Activated T-cell treated with anti-CD3 and anti-CD28 coated beads, Interleukin-2, amount 50 U/mL, for 4 hours (primary cell): Measurements from ENCODE around the gene QDPR. TPM values are rescaled to one million over a fixed set of nuclear protein-coding genes. Genes with fewer than 3 reads are reported as not detected.

Experiments
- ATAC-seq, 2 donors: fragments of 200-7000 bp; cut with Tn5 transposase; one replicate each; pipeline ENCODE4 v1.10.0; 2021
- DNase-seq: peaks from one replicate; pipeline ENCODE4 v3.0.0-alpha.2; 2020
- H3K27me3 Mint-ChIP-seq: one replicate; pipeline ENCODE4 v1.8.0; 2021; ENCODE audit warnings: low read depth, mixed read lengths
- H3K36me3 Mint-ChIP-seq: one replicate; pipeline ENCODE4 v1.8.0; 2022; ENCODE audit warnings: mixed read lengths; ENCODE audit not compliant: insufficient read depth
- H3K4me1 Mint-ChIP-seq: one replicate; pipeline ENCODE4 v1.8.0; 2021; ENCODE audit warnings: low read depth, mixed read lengths
- H3K4me3 Mint-ChIP-seq: one replicate; pipeline ENCODE4 v1.8.0; 2021; ENCODE audit warnings: mild to moderate bottlenecking, moderate library complexity, mixed read lengths
- H3K9me3 Mint-ChIP-seq: one replicate; pipeline ENCODE4 v1.8.0; 2021; ENCODE audit warnings: mixed read lengths
- total RNA-seq, 3 donors: library from RNA; stranded (reverse); gene quantifications; one replicate each; pipeline ENCODE4 v1.2.1, GENCODE V29; 2021

The QDPR gene
- total RNA-seq, 3 donors from 2014 or later: 46.7 to 52.9 (median 52.8) TPM

- no peak for ATAC-seq
- H3K27me3 Mint-ChIP-seq: no peaks in the 10 kb centered on the region
- H3K4me3 Mint-ChIP-seq: no peak overlapping the region
- H3K4me1 Mint-ChIP-seq: peaks cover 7% of the 10 kb centered on the region
- H3K9me3 Mint-ChIP-seq: no peaks in the 10 kb centered on the region
- peaks cover 38% of the 10 kb centered on the region for H3K36me3 Mint-ChIP-seq
- no peak for DNase-seq
These were observed 21.3 kb downstream of the QDPR start for GRCh38 chr4:17490575-17491059.

GRCh38 chr4:17489721-17490120 is 22.2 kb downstream of the QDPR start:
- Mint-ChIP-seq H3K27me3 (no peaks in the 10 kb centered on the region), H3K36me3 (peaks cover 46% of the 10 kb centered on the region), H3K9me3 (no peaks in the 10 kb centered on the region), H3K4me3 (no peak overlapping the region), H3K4me1 (peaks cover 5% of the 10 kb centered on the region)
- no peak for ATAC-seq
- DNase-seq: no peak

- Mint-ChIP-seq H3K9me3 (no peaks in the 10 kb centered on the region), H3K4me1 (peaks cover under 1% of the 10 kb centered on the region), H3K4me3 (no peak overlapping the region), H3K27me3 (no peaks in the 10 kb centered on the region), H3K36me3 (peaks cover 46% of the 10 kb centered on the region)
- DNase-seq (no peak), ATAC-seq (no peak)
These were observed 22.8 kb downstream of the QDPR start for GRCh38 chr4:17489123-17489522.

GRCh38 chr4:17482716-17483115 is 29.2 kb downstream of the QDPR start:
- H3K4me1 Mint-ChIP-seq: no peaks in the 10 kb centered on the region
- ATAC-seq: no peak
- no peaks in the 10 kb centered on the region for H3K9me3 Mint-ChIP-seq
- no peak for DNase-seq
- H3K36me3 Mint-ChIP-seq: peaks cover 18% of the 10 kb centered on the region
- no peak overlapping the region for H3K4me3 Mint-ChIP-seq
- no peaks in the 10 kb centered on the region for H3K27me3 Mint-ChIP-seq

GRCh38 chr4:17480955-17481354 is 30.9 kb downstream of the QDPR start:
- H3K9me3 Mint-ChIP-seq: no peaks in the 10 kb centered on the region
- H3K4me1 Mint-ChIP-seq: peaks cover 2% of the 10 kb centered on the region
- H3K27me3 Mint-ChIP-seq: no peaks in the 10 kb centered on the region
- H3K36me3 Mint-ChIP-seq: peaks cover 11% of the 10 kb centered on the region
- DNase-seq (no peak), ATAC-seq (no peak)
- no peak overlapping the region for H3K4me3 Mint-ChIP-seq

- Mint-ChIP-seq H3K27me3 (no peaks in the 10 kb centered on the region), H3K4me1 (peaks cover 2% of the 10 kb centered on the region), H3K36me3 (peaks cover 8% of the 10 kb centered on the region), H3K9me3 (no peaks in the 10 kb centered on the region), H3K4me3 (no peak overlapping the region)
- DNase-seq (no peak), ATAC-seq (no peak)
These were observed 31.5 kb downstream of the QDPR start for GRCh38 chr4:17480210-17480927.

GRCh38 chr4:17477774-17478472 is 34.0 kb downstream of the QDPR start:
- Mint-ChIP-seq H3K4me3 (no peak overlapping the region), H3K4me1 (peaks cover 2% of the 10 kb centered on the region), H3K9me3 (no peaks in the 10 kb centered on the region), H3K36me3 (peaks cover 2% of the 10 kb centered on the region), H3K27me3 (no peaks in the 10 kb centered on the region)
- DNase-seq (no peak), ATAC-seq (no peak)

- no peak for DNase-seq
- Mint-ChIP-seq H3K27me3 (no peaks in the 10 kb centered on the region), H3K4me1 (peaks cover 2% of the 10 kb centered on the region), H3K4me3 (no peak overlapping the region), H3K9me3 (no peaks in the 10 kb centered on the region), H3K36me3 (peaks cover 2% of the 10 kb centered on the region)
- no peak for ATAC-seq
These were observed 35.0 kb downstream of the QDPR start for GRCh38 chr4:17476853-17477252.

- Mint-ChIP-seq H3K9me3 (no peaks in the 10 kb centered on the region), H3K36me3 (peaks cover 2% of the 10 kb centered on the region), H3K4me3 (no peak overlapping the region), H3K4me1 (peaks cover 2% of the 10 kb centered on the region), H3K27me3 (no peaks in the 10 kb centered on the region)
- DNase-seq (no peak), ATAC-seq (no peak)
These were observed 36.4 kb downstream of the QDPR start for GRCh38 chr4:17475481-17475880.

- H3K36me3 Mint-ChIP-seq: no peaks in the 10 kb centered on the region
- H3K4me1 Mint-ChIP-seq: no peaks in the 10 kb centered on the region
- no peak for ATAC-seq
- DNase-seq: no peak
- no peak overlapping the region for H3K4me3 Mint-ChIP-seq
- H3K27me3 Mint-ChIP-seq: no peaks in the 10 kb centered on the region
- H3K9me3 Mint-ChIP-seq: no peaks in the 10 kb centered on the region
These were observed 41.8 kb downstream of the QDPR start for GRCh38 chr4:17469931-17470674.

- peaks cover 4% of the 10 kb centered on the region for H3K36me3 Mint-ChIP-seq
- H3K4me1 Mint-ChIP-seq: no peaks in the 10 kb centered on the region
- no peak for ATAC-seq
- DNase-seq: no peak
- no peaks in the 10 kb centered on the region for H3K27me3 Mint-ChIP-seq
- H3K9me3 Mint-ChIP-seq: no peaks in the 10 kb centered on the region
- no peak overlapping the region for H3K4me3 Mint-ChIP-seq
These were observed 43.2 kb downstream of the QDPR start for GRCh38 chr4:17468619-17469221.

GRCh38 chr4:17463606-17464005 is 48.3 kb downstream of the QDPR start:
- peaks cover 7% of the 10 kb centered on the region for H3K36me3 Mint-ChIP-seq
- no peak overlapping the region for H3K4me3 Mint-ChIP-seq
- no peaks in the 10 kb centered on the region for H3K4me1 Mint-ChIP-seq
- DNase-seq (no peak), ATAC-seq (no peak)
- no peaks in the 10 kb centered on the region for H3K9me3 Mint-ChIP-seq
- no peaks in the 10 kb centered on the region for H3K27me3 Mint-ChIP-seq

GRCh38 chr4:17450269-17450804 is 61.6 kb downstream of the QDPR start:
- Mint-ChIP-seq H3K4me1 (no peaks in the 10 kb centered on the region), H3K4me3 (no peak overlapping the region), H3K27me3 (no peaks in the 10 kb centered on the region), H3K9me3 (peaks cover 11% of the 10 kb centered on the region), H3K36me3 (peaks cover 1% of the 10 kb centered on the region)
- ATAC-seq (no peak), DNase-seq (no peak)

- Mint-ChIP-seq H3K9me3 (peaks cover 7% of the 10 kb centered on the region), H3K4me3 (no peak overlapping the region), H3K36me3 (no peaks in the 10 kb centered on the region), H3K4me1 (no peaks in the 10 kb centered on the region), H3K27me3 (no peaks in the 10 kb centered on the region)
- ATAC-seq (peak in 1 of 2 donors; percentile 34), DNase-seq (no peak)
These were observed 63.2 kb downstream of the QDPR start for GRCh38 chr4:17448689-17449088.
